SK-N-SH treated with all-trans-retinoic acid at 6 μM for 48 hours (cell line): ENCODE measurements around the gene RIPOR3.

Experiments
- ATAC-seq: fragments of 200-7000 bp; cut with Tn5 transposase; 3 replicates; pipeline ENCODE4 v1.9.1; 2020; ENCODE audit warnings: mild to moderate bottlenecking, moderate library complexity
- ARNTL ChIP-seq: fragments of 450-650 bp; formaldehyde crosslinking; IDR thresholded peaks from 2 replicates; pipeline ENCODE4 v1.5.0; 2020; ENCODE audit warnings: low read depth, mild to moderate bottlenecking, moderate library complexity, borderline replicate concordance
- BACH2 ChIP-seq: fragments of 250-450 bp; sonication (Bioruptor Pico); IDR thresholded peaks from 2 replicates; pipeline ENCODE4 v1.9.0; 2021; ENCODE audit warnings: mild to moderate bottlenecking, borderline replicate concordance
- CREB5 ChIP-seq: fragments of 250-450 bp; sonication (Bioruptor Pico); IDR thresholded peaks from 2 replicates; pipeline ENCODE4 v1.5.1; 2020; ENCODE audit warnings: low read depth, mild to moderate bottlenecking, moderate library complexity
- CSDC2 ChIP-seq: fragments of 250-450 bp; sonication (Bioruptor Pico); IDR thresholded peaks from 2 replicates; pipeline ENCODE4 v1.5.0; 2020; ENCODE audit warnings: mild to moderate bottlenecking, moderate library complexity
- CSRNP3 ChIP-seq: fragments of 250-450 bp; sonication (Bioruptor Pico); IDR thresholded peaks from 2 replicates; pipeline ENCODE4 v1.5.1; 2021; ENCODE audit warnings: mild to moderate bottlenecking, moderate library complexity
- ESRRG ChIP-seq: fragments of 250-450 bp; sonication (Bioruptor Pico); IDR thresholded peaks from 2 replicates; pipeline ENCODE4 v1.6.1; 2021; ENCODE audit warnings: mild to moderate bottlenecking
- GLIS3 ChIP-seq: fragments of 250-450 bp; sonication (Bioruptor Pico); IDR thresholded peaks from 2 replicates; pipeline ENCODE4 v1.5.0; 2020; ENCODE audit warnings: mild to moderate bottlenecking, moderate library complexity
- ISL1 ChIP-seq: fragments of 250-450 bp; sonication (Bioruptor Pico); IDR thresholded peaks from 2 replicates; pipeline ENCODE4 v2.1.2; 2022; ENCODE audit warnings: mild to moderate bottlenecking, moderate library complexity
- OSR1 ChIP-seq: fragments of 250-450 bp; sonication (Bioruptor Pico); IDR thresholded peaks from 2 replicates; pipeline ENCODE4 v1.8.0; 2022; ENCODE audit warnings: moderate library complexity, mild to moderate bottlenecking, inconsistent platforms
- PATZ1 ChIP-seq: fragments of 250-450 bp; sonication (Bioruptor Pico); IDR thresholded peaks from 2 replicates; pipeline ENCODE4 v1.8.0; 2020; ENCODE audit warnings: mild to moderate bottlenecking, moderate library complexity, borderline replicate concordance
- POU6F1 ChIP-seq: fragments of 250-450 bp; sonication (Bioruptor Pico); IDR thresholded peaks from 2 replicates; pipeline ENCODE4 v1.8.0; 2021; ENCODE audit warnings: low read depth, mild to moderate bottlenecking, moderate library complexity, borderline replicate concordance
- PPARA ChIP-seq: fragments of 250-450 bp; sonication (Bioruptor Pico); IDR thresholded peaks from 2 replicates; pipeline ENCODE4 v1.5.0; 2020; ENCODE audit warnings: mild to moderate bottlenecking, borderline replicate concordance
- RARB ChIP-seq: fragments of 250-450 bp; sonication (Bioruptor Pico); IDR thresholded peaks from 2 replicates; pipeline ENCODE4 v1.8.0; 2021; ENCODE audit warnings: mild to moderate bottlenecking, moderate library complexity
- SNAI2 ChIP-seq: fragments of 250-450 bp; sonication (Bioruptor Pico); IDR thresholded peaks from 2 replicates; pipeline ENCODE4 v1.5.0; 2020; ENCODE audit warnings: mild to moderate bottlenecking, moderate library complexity
- TCF4 ChIP-seq: fragments of 250-450 bp; sonication (Bioruptor Pico); IDR thresholded peaks from 2 replicates; pipeline ENCODE4 v1.8.0; 2021; ENCODE audit warnings: mild to moderate bottlenecking, moderate library complexity, borderline replicate concordance
- TOX ChIP-seq: fragments of 250-450 bp; sonication (Bioruptor Pico); IDR thresholded peaks from 2 replicates; pipeline ENCODE4 v1.8.0; 2021; ENCODE audit warnings: mild to moderate bottlenecking, moderate library complexity, borderline replicate concordance
- TSHZ2 ChIP-seq: fragments of 250-450 bp; sonication (Bioruptor Pico); IDR thresholded peaks from 2 replicates; pipeline ENCODE4 v1.5.0; 2020; ENCODE audit warnings: mild to moderate bottlenecking, moderate library complexity
- ZC3H10 ChIP-seq: fragments of 250-450 bp; sonication (Bioruptor Pico); IDR thresholded peaks from 2 replicates; pipeline ENCODE4 v1.5.1; 2021; ENCODE audit warnings: mild to moderate bottlenecking, moderate library complexity
- ZFP3 ChIP-seq: fragments of 250-450 bp; sonication (Bioruptor Pico); IDR thresholded peaks from 2 replicates; pipeline ENCODE4 v1.5.0; 2020; ENCODE audit warnings: mild to moderate bottlenecking, moderate library complexity
- ZFP30 ChIP-seq: fragments of 450-650 bp; formaldehyde crosslinking; IDR thresholded peaks from 2 replicates; pipeline ENCODE4 v1.5.0; 2022; ENCODE audit warnings: mild to moderate bottlenecking, moderate library complexity
- ZNF565 ChIP-seq: fragments of 450-650 bp; formaldehyde crosslinking; conservative IDR thresholded peaks from 2 replicates; pipeline ENCODE4 v1.5.0; 2020; ENCODE audit warnings: low read depth, mild to moderate bottlenecking, moderate library complexity
- ZNF70 ChIP-seq: fragments of 450-650 bp; formaldehyde crosslinking; IDR thresholded peaks from 2 replicates; pipeline ENCODE4 v1.5.0; 2020; ENCODE audit warnings: mild to moderate bottlenecking, moderate library complexity
- ZNF8 ChIP-seq: fragments of 450-650 bp; formaldehyde crosslinking; IDR thresholded peaks from 2 replicates; pipeline ENCODE4 v1.5.0; 2020; ENCODE audit warnings: mild to moderate bottlenecking, moderate library complexity

Gene RIPOR3

GRCh38 chr20:50582591-50583234, 108.6 kb downstream of the RIPOR3 start:
- no peak for ATAC-seq
- TF ChIP-seq CSDC2 (CRISPR knock-in tag) (no peak), CREB5 (no peak), PPARA (CRISPR knock-in tag) (no peak), GLIS3 (CRISPR knock-in tag) (no peak), BACH2 (CRISPR knock-in tag) (no peak)
- TF ChIP-seq, all 23 proteins: peak for 0

- ATAC-seq, result no peak
- TF ChIP-seq GLIS3 (CRISPR knock-in tag), result no peak
- no peak for TF ChIP-seq ZFP30 (CRISPR knock-in tag)
- TF ChIP-seq OSR1 (CRISPR knock-in tag), result no peak
- no peak for TF ChIP-seq ZFP3
- no peak for TF ChIP-seq ARNTL (CRISPR knock-in tag)
- TF ChIP-seq CSRNP3, result no peak
- no peak for TF ChIP-seq CSDC2 (CRISPR knock-in tag)
- no peak for TF ChIP-seq PPARA (CRISPR knock-in tag)
- no peak for TF ChIP-seq ZNF70
- no peak for TF ChIP-seq PATZ1 (CRISPR knock-in tag)
- no peak for TF ChIP-seq POU6F1 (CRISPR knock-in tag)
- no peak for TF ChIP-seq TCF4 (CRISPR knock-in tag)
- no peak for TF ChIP-seq ISL1 (CRISPR knock-in tag)
- TF ChIP-seq TSHZ2 (CRISPR knock-in tag), result no peak
- no peak for TF ChIP-seq ZNF8 (CRISPR knock-in tag)
- no peak for TF ChIP-seq RARB (CRISPR knock-in tag)
- TF ChIP-seq ESRRG (CRISPR knock-in tag), result no peak
- no peak for TF ChIP-seq SNAI2 (CRISPR knock-in tag)
- no peak for TF ChIP-seq TOX (CRISPR knock-in tag)
These were observed 109.2 kb downstream of the RIPOR3 start for GRCh38 chr20:50582092-50582491.

GRCh38 chr20:50580842-50581544, 110.3 kb downstream of the RIPOR3 start:
- ATAC-seq, result no peak
- no peak for TF ChIP-seq TCF4 (CRISPR knock-in tag)
- no peak for TF ChIP-seq SNAI2 (CRISPR knock-in tag)
- no peak for TF ChIP-seq ZNF70
- TF ChIP-seq TOX (CRISPR knock-in tag), result no peak
- no peak for TF ChIP-seq ZNF8 (CRISPR knock-in tag)
- TF ChIP-seq BACH2 (CRISPR knock-in tag), result no peak
- TF ChIP-seq ZC3H10, result no peak
- TF ChIP-seq ISL1 (CRISPR knock-in tag), result no peak
- no peak for TF ChIP-seq ZFP3
- no peak for TF ChIP-seq ZNF565 (CRISPR knock-in tag)
- TF ChIP-seq PATZ1 (CRISPR knock-in tag), result no peak
- no peak for TF ChIP-seq OSR1 (CRISPR knock-in tag)
- TF ChIP-seq POU6F1 (CRISPR knock-in tag), result no peak
